ENCODE data around the gene CEP20. TPM values are rescaled to one million over a fixed set of nuclear protein-coding genes. Genes with fewer than 3 reads are reported as not detected.
A peak's percentile ranks its signal among the peaks of the same experiment; 100 is the strongest.

Gene CEP20
- total RNA-seq, 1 experiment from 2014 or later, result 54.7 TPM

DNA sequence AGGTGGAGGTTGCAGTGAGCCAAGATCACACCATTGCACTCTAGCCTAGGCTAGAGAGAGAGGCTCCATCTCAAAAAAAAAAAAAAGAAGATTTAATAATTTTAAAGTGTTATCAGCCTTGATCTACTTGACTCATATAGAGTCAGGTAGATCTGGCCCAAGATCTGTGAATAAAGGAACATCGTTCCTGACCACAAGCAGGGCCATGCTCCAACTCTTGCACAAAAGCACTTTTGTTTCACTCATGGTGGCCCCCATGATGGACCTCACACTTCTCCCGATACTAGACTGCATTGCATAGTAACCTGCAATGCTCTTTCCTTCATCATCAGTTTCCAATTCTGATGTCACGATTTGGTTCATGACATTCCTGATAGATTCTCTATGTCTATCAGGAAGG lies 26.4 kb downstream of the CEP20 start:
- TF ChIP-seq, protein P1, sequence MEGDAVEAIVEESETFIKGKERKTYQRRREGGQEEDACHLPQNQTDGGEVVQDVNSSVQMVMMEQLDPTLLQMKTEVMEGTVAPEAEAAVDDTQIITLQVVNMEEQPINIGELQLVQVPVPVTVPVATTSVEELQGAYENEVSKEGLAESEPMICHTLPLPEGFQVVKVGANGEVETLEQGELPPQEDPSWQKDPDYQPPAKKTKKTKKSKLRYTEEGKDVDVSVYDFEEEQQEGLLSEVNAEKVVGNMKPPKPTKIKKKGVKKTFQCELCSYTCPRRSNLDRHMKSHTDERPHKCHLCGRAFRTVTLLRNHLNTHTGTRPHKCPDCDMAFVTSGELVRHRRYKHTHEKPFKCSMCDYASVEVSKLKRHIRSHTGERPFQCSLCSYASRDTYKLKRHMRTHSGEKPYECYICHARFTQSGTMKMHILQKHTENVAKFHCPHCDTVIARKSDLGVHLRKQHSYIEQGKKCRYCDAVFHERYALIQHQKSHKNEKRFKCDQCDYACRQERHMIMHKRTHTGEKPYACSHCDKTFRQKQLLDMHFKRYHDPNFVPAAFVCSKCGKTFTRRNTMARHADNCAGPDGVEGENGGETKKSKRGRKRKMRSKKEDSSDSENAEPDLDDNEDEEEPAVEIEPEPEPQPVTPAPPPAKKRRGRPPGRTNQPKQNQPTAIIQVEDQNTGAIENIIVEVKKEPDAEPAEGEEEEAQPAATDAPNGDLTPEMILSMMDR (IDR thresholded peaks at IDR 0.05; ENCODE audit: unreplicated experiment), result no peak
- CTCF ChIA-PET, result no interaction called here

DNA sequence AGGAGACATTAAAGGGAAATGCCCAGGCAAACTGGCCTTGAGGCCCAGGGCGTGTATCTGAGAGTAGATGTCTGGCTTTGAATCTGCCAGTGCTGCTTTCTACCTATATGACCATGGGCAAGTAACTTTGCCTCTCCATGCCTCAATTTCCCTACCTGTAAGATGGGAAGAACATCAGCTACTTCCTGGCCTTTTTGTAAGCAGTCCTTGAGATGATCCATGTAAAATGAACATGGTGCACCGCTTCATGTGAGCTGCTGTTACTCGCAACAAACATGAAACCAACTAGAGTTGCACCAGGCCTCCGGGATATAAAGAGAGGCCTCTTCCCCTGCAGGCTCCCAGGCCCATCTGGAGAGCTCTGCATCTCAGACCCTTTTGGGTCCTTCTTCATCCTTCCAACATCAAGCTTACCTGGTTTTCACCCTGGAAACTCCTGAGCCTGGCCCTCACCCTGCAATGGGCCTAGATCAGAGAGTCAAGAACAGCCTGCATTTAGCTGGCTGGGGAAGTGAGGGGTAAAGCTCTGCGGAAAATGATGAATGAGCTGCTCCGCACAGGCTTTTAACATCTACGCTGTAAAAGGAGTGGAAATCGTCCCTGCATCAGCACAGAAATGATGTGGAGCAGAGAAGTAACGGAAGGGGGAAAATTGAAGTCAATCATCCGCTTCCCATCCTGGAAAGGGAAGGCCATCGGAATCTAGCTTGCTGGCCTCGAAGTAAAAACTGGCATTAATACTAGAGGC lies 29.3 kb downstream of the CEP20 start:
- Mint-ChIP-seq H3K4me3 (ENCODE audit: unreplicated experiment) (peak overlapping the region; percentile 21), H3K27me3 (ENCODE audit: insufficient read depth, unreplicated experiment) (peaks cover 44% of the 10 kb centered on the region), H3K4me1 (ENCODE audit: insufficient read depth, unreplicated experiment) (peaks cover 7% of the 10 kb centered on the region), H3K9me3 (ENCODE audit: unreplicated experiment) (no peaks in the 10 kb centered on the region), H3K27ac (ENCODE audit: low read depth, unreplicated experiment) (no peak overlapping the region), H3K36me3 (ENCODE audit: insufficient read depth, unreplicated experiment) (peaks cover 4% of the 10 kb centered on the region)
- POLR2A ChIA-PET, result interaction anchor here (0.5 to 2.3 kb wide), 2 partner anchors 15 to 386 kb away, joined by 3 to 5 read pairs; no protein-coding TSS in a partner anchor
- TF ChIP-seq, protein P1 (IDR thresholded peaks at IDR 0.05; ENCODE audit: unreplicated experiment), result no peak
- intact Hi-C loops (cut with micrococcal nuclease), result no loop called here
- DNase-seq (ENCODE audit: unreplicated experiment), result no peak
- CTCF ChIA-PET, result interaction anchor here (0.8 to 2.0 kb wide), 3 partner anchors 16 to 268 kb away, joined by 3 to 9 read pairs (median 3); no protein-coding TSS in a partner anchor
- BruUV-seq (replicated peaks), result no TSS peak

More for the DNA sequence above, 26.4 kb downstream of the CEP20 start:
- Mint-ChIP-seq H3K36me3 (ENCODE audit: insufficient read depth, unreplicated experiment) (peaks cover 17% of the 10 kb centered on the region), H3K27ac (ENCODE audit: low read depth, unreplicated experiment) (no peak overlapping the region), H3K9me3 (ENCODE audit: unreplicated experiment) (no peaks in the 10 kb centered on the region), H3K4me3 (ENCODE audit: unreplicated experiment) (no peak overlapping the region), H3K4me1 (ENCODE audit: insufficient read depth, unreplicated experiment) (peaks cover 7% of the 10 kb centered on the region), H3K27me3 (ENCODE audit: insufficient read depth, unreplicated experiment) (peaks cover 15% of the 10 kb centered on the region)
- POLR2A ChIA-PET, result no interaction called here
- intact Hi-C loops (cut with micrococcal nuclease), result no loop called here
- no peak for DNase-seq (ENCODE audit: unreplicated experiment)
- no TSS peak for BruUV-seq (replicated peaks)

DNA sequence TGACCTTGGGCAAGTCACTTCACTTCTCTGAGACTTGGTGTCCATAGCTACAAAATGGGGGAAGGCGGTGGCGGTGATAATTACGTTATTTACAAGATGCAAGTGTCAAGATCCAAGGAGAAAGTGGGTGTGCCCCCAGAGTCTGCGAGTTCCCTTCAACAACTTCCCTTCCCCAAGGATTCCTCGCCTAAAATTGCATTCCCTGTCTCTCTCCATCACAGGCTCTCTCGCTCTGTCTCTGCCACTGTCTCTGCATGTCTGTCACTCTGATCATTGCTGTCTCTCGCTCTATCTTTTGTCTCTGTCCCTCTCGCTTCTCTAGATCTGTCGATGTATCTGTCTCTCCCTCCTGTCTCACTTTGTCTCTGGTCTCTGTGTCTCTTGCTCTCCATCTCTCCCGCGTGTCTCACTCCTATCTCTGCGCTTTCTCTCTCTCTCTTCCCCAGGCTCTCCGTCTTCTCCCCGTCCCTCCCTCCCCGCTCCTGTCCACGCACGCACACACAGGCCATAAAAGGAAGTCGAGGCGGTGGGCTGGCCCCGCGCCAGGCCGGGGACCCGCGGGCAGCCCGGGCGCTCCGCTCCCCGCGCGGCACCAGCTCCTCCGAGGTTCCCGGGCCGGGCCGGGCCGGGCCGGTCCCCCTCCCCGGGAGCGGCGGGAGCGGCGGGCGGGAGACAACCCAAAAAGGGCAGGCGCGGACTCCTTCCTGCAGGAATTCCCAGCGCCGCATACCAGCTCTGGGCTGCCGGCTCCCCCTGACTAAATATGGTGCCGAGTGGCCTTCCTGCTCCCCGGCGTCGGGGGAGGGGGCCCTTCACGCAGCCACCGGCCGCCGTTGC lies 30.5 kb downstream of the CEP20 start:
- POLR2A ChIA-PET, result no interaction called here
- intact Hi-C loops (cut with micrococcal nuclease), result no loop called here
- Mint-ChIP-seq H3K4me3 (ENCODE audit: unreplicated experiment) (peak overlapping the region; percentile 19), H3K9me3 (ENCODE audit: unreplicated experiment) (no peaks in the 10 kb centered on the region), H3K36me3 (ENCODE audit: insufficient read depth, unreplicated experiment) (peaks cover 4% of the 10 kb centered on the region), H3K4me1 (ENCODE audit: insufficient read depth, unreplicated experiment) (peaks cover 7% of the 10 kb centered on the region), H3K27ac (ENCODE audit: low read depth, unreplicated experiment) (no peak overlapping the region), H3K27me3 (ENCODE audit: insufficient read depth, unreplicated experiment) (peaks cover 49% of the 10 kb centered on the region)
- CTCF ChIA-PET, result interaction anchor here (1.2 kb wide), 1 partner anchor 269 kb away, joined by 3 read pairs; no protein-coding TSS in a partner anchor
- BruUV-seq (replicated peaks), result no TSS peak
- TF ChIP-seq, protein P1 (IDR thresholded peaks at IDR 0.05; ENCODE audit: unreplicated experiment), result no peak
- no peak for DNase-seq (ENCODE audit: unreplicated experiment)

Data from MCF 10A (cell line).